ENCODE results near the gene ENDOV.

DNA sequence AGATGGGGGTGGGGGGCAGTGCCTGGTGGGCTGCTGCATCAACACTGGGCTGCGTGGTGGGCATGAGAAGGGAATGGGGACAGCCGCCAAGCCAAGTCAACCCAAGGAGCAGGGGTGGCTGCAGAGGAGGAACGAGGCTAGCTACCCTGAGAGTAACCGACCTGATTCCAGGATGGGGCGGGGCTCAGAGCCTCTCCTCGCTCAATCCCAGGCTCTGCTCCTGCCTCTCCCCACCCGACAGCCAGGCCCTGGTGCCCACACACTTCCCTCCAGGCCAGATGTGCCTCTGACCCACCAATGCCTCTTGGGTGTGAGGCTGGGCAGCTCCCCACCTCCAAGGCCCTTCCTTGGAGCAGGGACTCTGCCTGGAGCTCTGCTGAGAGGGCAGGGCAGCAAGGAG is 58.7 kb downstream of the ENDOV start:
- TF ChIP-seq, protein P1, sequence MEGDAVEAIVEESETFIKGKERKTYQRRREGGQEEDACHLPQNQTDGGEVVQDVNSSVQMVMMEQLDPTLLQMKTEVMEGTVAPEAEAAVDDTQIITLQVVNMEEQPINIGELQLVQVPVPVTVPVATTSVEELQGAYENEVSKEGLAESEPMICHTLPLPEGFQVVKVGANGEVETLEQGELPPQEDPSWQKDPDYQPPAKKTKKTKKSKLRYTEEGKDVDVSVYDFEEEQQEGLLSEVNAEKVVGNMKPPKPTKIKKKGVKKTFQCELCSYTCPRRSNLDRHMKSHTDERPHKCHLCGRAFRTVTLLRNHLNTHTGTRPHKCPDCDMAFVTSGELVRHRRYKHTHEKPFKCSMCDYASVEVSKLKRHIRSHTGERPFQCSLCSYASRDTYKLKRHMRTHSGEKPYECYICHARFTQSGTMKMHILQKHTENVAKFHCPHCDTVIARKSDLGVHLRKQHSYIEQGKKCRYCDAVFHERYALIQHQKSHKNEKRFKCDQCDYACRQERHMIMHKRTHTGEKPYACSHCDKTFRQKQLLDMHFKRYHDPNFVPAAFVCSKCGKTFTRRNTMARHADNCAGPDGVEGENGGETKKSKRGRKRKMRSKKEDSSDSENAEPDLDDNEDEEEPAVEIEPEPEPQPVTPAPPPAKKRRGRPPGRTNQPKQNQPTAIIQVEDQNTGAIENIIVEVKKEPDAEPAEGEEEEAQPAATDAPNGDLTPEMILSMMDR (IDR thresholded peaks at IDR 0.05): no peak
- TF ChIP-seq, protein P2, sequence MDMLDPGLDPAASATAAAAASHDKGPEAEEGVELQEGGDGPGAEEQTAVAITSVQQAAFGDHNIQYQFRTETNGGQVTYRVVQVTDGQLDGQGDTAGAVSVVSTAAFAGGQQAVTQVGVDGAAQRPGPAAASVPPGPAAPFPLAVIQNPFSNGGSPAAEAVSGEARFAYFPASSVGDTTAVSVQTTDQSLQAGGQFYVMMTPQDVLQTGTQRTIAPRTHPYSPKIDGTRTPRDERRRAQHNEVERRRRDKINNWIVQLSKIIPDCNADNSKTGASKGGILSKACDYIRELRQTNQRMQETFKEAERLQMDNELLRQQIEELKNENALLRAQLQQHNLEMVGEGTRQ (IDR thresholded peaks at IDR 0.05): no peak
